ENCODE data around the gene SENP2. TPM values are rescaled to one million over a fixed set of nuclear protein-coding genes. Genes with fewer than 3 reads are reported as not detected.

SENP2 gene
- polyA plus RNA-seq, 2 of the 4 experiments (the other 2 are of a cell fraction), result 19.7 to 22.4 TPM

- FAIRE-seq, result no peak
- H3K4me1 ChIP-seq, result peaks cover 6% of the 10 kb centered on the region; the same call in 1 of the 3 replicates
- peak overlapping the region; percentile 81 to 91 for H3K27ac ChIP-seq
- ChIA-PET CTCF (interaction anchor here (1.1 to 4.3 kb wide), 5 partner anchors 11 to 711 kb away, joined by 3 to 16 read pairs (median 3); no protein-coding TSS in a partner anchor), POLR2A (interaction anchor here (0.5 to 1.7 kb wide), 14 partner anchors 10 to 351 kb away, joined by 3 to 11 read pairs (median 3); partner anchors contain the start of genes EHHADH, LIPH, TMEM41A and TRA2B)
- peak overlapping the region; percentile 80 for H3K4me3 ChIP-seq
- H3K4me2 ChIP-seq, result peak overlapping the region; percentile 90
- WGBS (ENCODE audit: missing lambda C conversion rate), result 0% methylated on average over 7 of the region's 7 CpGs
- DNase-seq (ENCODE audit: low read depth in 1 of 2, low spot score in 1 of 2), result no peak
- ATAC-seq, result no peak
- TF ChIP-seq E2F6 (IDR thresholded peaks at IDR 0.05; ENCODE audit: borderline replicate concordance, low read depth) (no peak), RARB (CRISPR knock-in tag; IDR thresholded peaks at IDR 0.05) (no peak), FOSB (CRISPR knock-in tag; IDR thresholded peaks at IDR 0.05) (no peak), MAZ (IDR thresholded peaks at IDR 0.05; ENCODE audit: borderline replicate concordance, low read depth, low read length) (no peak), MAX (IDR thresholded peaks at IDR 0.05) (no peak), RFX5 (IDR thresholded peaks at IDR 0.05) (no peak), ZNF302 (CRISPR knock-in tag; IDR thresholded peaks at IDR 0.05) (no peak), CEBPB (IDR thresholded peaks at IDR 0.05) (no peak), MYC (IDR thresholded peaks at IDR 0.05; ENCODE audit: borderline replicate concordance, low read length) (no peak), MAFK (IDR thresholded peaks at IDR 0.05; ENCODE audit: partially characterized antibody) (no peak), ELK1 (IDR thresholded peaks at IDR 0.05; ENCODE audit: low read depth, low read length) (no peak), RCOR1 (IDR thresholded peaks at IDR 0.05; ENCODE audit: low read depth, low read length) (no peak), TFCP2L1 (CRISPR knock-in tag; IDR thresholded peaks at IDR 0.05) (no peak), SREBF2 (IDR thresholded peaks at IDR 0.05) (no peak), CHD2 (IDR thresholded peaks at IDR 0.05; ENCODE audit: low read length, partially characterized antibody) (no peak), NFE2L2 (conservative IDR thresholded peaks at IDR 0.05; ENCODE audit: low read length) (no peak), HEYL (CRISPR knock-in tag; IDR thresholded peaks at IDR 0.05) (no peak)
- TF ChIP-seq, protein P1, sequence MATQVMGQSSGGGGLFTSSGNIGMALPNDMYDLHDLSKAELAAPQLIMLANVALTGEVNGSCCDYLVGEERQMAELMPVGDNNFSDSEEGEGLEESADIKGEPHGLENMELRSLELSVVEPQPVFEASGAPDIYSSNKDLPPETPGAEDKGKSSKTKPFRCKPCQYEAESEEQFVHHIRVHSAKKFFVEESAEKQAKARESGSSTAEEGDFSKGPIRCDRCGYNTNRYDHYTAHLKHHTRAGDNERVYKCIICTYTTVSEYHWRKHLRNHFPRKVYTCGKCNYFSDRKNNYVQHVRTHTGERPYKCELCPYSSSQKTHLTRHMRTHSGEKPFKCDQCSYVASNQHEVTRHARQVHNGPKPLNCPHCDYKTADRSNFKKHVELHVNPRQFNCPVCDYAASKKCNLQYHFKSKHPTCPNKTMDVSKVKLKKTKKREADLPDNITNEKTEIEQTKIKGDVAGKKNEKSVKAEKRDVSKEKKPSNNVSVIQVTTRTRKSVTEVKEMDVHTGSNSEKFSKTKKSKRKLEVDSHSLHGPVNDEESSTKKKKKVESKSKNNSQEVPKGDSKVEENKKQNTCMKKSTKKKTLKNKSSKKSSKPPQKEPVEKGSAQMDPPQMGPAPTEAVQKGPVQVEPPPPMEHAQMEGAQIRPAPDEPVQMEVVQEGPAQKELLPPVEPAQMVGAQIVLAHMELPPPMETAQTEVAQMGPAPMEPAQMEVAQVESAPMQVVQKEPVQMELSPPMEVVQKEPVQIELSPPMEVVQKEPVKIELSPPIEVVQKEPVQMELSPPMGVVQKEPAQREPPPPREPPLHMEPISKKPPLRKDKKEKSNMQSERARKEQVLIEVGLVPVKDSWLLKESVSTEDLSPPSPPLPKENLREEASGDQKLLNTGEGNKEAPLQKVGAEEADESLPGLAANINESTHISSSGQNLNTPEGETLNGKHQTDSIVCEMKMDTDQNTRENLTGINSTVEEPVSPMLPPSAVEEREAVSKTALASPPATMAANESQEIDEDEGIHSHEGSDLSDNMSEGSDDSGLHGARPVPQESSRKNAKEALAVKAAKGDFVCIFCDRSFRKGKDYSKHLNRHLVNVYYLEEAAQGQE (IDR thresholded peaks at IDR 0.05), result no peak
- no peaks in the 10 kb centered on the region for H3K9me3 ChIP-seq
These were observed 568 bp downstream of the SENP2 start for GRCh38 chr3:185586686-185587039.

DNA sequence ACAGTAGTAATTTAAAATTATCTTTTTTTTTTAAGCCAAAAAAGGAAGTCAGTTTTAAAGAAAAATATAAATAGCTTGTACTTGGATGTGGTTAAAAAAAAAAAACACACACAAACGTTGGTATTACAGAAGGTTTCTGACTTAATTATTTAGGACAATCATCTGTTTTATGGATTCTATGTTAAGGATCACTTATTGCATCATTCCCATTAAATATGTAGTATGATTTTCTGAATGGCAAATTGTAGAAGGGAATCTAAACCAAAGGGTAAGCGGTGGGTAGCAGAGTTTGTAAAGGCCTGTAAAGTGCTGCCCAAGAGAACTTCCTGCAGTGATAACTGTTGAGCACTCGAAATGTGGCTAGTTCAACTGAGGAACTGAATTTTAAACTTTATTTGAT, 8.0 kb downstream of the SENP2 start:
- 87% methylated on average over 3 of the region's 3 CpGs for WGBS (ENCODE audit: missing lambda C conversion rate)
- ATAC-seq, result no peak
- TF ChIP-seq KDM1A (IDR thresholded peaks at IDR 0.05; ENCODE audit: low read depth) (no peak), ZC3H11A (IDR thresholded peaks at IDR 0.05) (no peak), ESRRA (IDR thresholded peaks at IDR 0.05; ENCODE audit: borderline replicate concordance, low read length) (no peak)
- no peaks in the 10 kb centered on the region for H3K9me3 ChIP-seq
- FAIRE-seq, result no peak
- H3K4me3 ChIP-seq, result no peak overlapping the region
- H3K27ac ChIP-seq, result no peak overlapping the region
- CTCF ChIA-PET, result interaction anchor here (1.2 kb wide), 1 partner anchor 66 kb away, joined by 3 read pairs; no protein-coding TSS in a partner anchor
- POLR2A ChIA-PET, result no interaction called here
- H3K4me1 ChIP-seq, result no peaks in the 10 kb centered on the region
- no peak overlapping the region for H3K4me2 ChIP-seq
- no peak for DNase-seq (ENCODE audit: low read depth in 1 of 2, low spot score in 1 of 2)
